Measurements from ENCODE around the gene DHRS13.

The DHRS13 gene

GRCh38 chr17:28944343-28944742, 41.5 kb upstream of the DHRS13 start:
- TF ChIP-seq CTCF (conservative IDR thresholded peaks at IDR 0.05; ENCODE audit: low read length) = no peak
- DNase-seq (ENCODE audit: low read depth) = no peak
- H3K4me3 ChIP-seq (ENCODE audit: low read length) = no peak overlapping the region

GRCh38 chr17:28942925-28943324, 40.0 kb upstream of the DHRS13 start:
- no peak overlapping the region for H3K4me3 ChIP-seq (ENCODE audit: low read length)
- no peak for TF ChIP-seq CTCF (conservative IDR thresholded peaks at IDR 0.05; ENCODE audit: low read length)
- no peak for DNase-seq (ENCODE audit: low read depth)

- H3K4me3 ChIP-seq (ENCODE audit: low read length) = no peak overlapping the region
- no peak for DNase-seq (ENCODE audit: low read depth)
These were observed 38.4 kb upstream of the DHRS13 start for GRCh38 chr17:28941251-28941650.

GRCh38 chr17:28940675-28941074, 37.8 kb upstream of the DHRS13 start:
- no peak for TF ChIP-seq CTCF (conservative IDR thresholded peaks at IDR 0.05; ENCODE audit: low read length)
- DNase-seq (ENCODE audit: low read depth) = no peak
- no peak overlapping the region for H3K4me3 ChIP-seq (ENCODE audit: low read length)

More at GRCh38 chr17:28941251-28941650, 38.4 kb upstream of the DHRS13 start:
- TF ChIP-seq CTCF (conservative IDR thresholded peaks at IDR 0.05; ENCODE audit: low read length) = no peak

GRCh38 chr17:28940142-28940541, 37.3 kb upstream of the DHRS13 start:
- DNase-seq (ENCODE audit: low read depth) = no peak
- no peak overlapping the region for H3K4me3 ChIP-seq (ENCODE audit: low read length)
- no peak for TF ChIP-seq CTCF (conservative IDR thresholded peaks at IDR 0.05; ENCODE audit: low read length)

GRCh38 chr17:28938552-28938951, 35.7 kb upstream of the DHRS13 start:
- peak; percentile 17 for DNase-seq (ENCODE audit: low read depth)
- H3K4me3 ChIP-seq (ENCODE audit: low read length) = no peak overlapping the region

More at GRCh38 chr17:28938552-28938951, 35.7 kb upstream of the DHRS13 start:
- no peak for TF ChIP-seq CTCF (conservative IDR thresholded peaks at IDR 0.05; ENCODE audit: low read length)
